OCI-LY1 (cell line): ENCODE data around the gene SHKBP1.

Experiments
- H2AFZ ChIP-seq: fragments of 200-600 bp; sonication (generic), shearing (Covaris generic); 2 replicates; pipeline ENCODE4 v1.6.0; 2014; ENCODE audit warnings: antibody characterized with exemption, mild to moderate bottlenecking, low read length
- H3F3A ChIP-seq: fragments of 200-600 bp; sonication (generic), shearing (Covaris generic); 2 replicates; pipeline ENCODE4 v1.6.0; 2014; ENCODE audit warnings: mild to moderate bottlenecking, antibody characterized with exemption, low read length, moderate library complexity; ENCODE audit not compliant: insufficient read depth
- H3K27ac ChIP-seq: fragments of 200-600 bp; sonication (generic); 2 replicates; pipeline ENCODE4 v1.5.1; 2014; ENCODE audit warnings: low read length, mixed run types, mild to moderate bottlenecking, low read depth; ENCODE audit not compliant: poor library complexity, severe bottlenecking
- H3K27me3 ChIP-seq: fragments of 200-600 bp; sonication (generic); 2 replicates; pipeline ENCODE4 v1.6.0; 2014; ENCODE audit warnings: antibody characterized with exemption, mild to moderate bottlenecking, low read length, moderate library complexity; ENCODE audit not compliant: insufficient read depth
- H3K36me3 ChIP-seq: fragments of 200-600 bp; sonication (generic); 2 replicates; pipeline ENCODE4 v1.6.1; 2014; ENCODE audit warnings: mild to moderate bottlenecking, antibody characterized with exemption, low read length, moderate library complexity, mixed read lengths; ENCODE audit not compliant: insufficient read depth
- H3K4me1 ChIP-seq: fragments of 200-600 bp; sonication (generic); 2 replicates; pipeline ENCODE4 v1.5.1; 2014; ENCODE audit warnings: mild to moderate bottlenecking, low read length, moderate library complexity; ENCODE audit not compliant: insufficient read depth, severe bottlenecking
- H3K4me2 ChIP-seq: fragments of 200-600 bp; sonication (generic), shearing (Covaris generic); 2 replicates; pipeline ENCODE4 v1.6.1; 2014; ENCODE audit warnings: low read length
- H3K4me3 ChIP-seq: fragments of 200-600 bp; sonication (generic); 2 replicates; pipeline ENCODE4 v1.5.1; 2014; ENCODE audit warnings: low read length, low read depth, mild to moderate bottlenecking, mixed read lengths; ENCODE audit not compliant: poor library complexity, severe bottlenecking
- H3K79me2 ChIP-seq: fragments of 200-600 bp; shearing (Covaris generic); 2 replicates; pipeline ENCODE4 v1.6.1; 2016; ENCODE audit warnings: mixed run types, low read length, mixed read lengths; ENCODE audit not compliant: insufficient read depth
- H3K9ac ChIP-seq: fragments of 200-600 bp; sonication (generic), shearing (Covaris generic); 2 replicates; pipeline ENCODE4 v1.6.1; 2014; ENCODE audit warnings: mild to moderate bottlenecking, low read length, mixed read lengths
- H3K9me2 ChIP-seq: fragments of 200-600 bp; sonication (generic), shearing (Covaris generic); 2 replicates; pipeline ENCODE4 v1.6.1; 2014; ENCODE audit warnings: low read depth, mild to moderate bottlenecking, low read length, mixed read lengths
- H3K9me3 ChIP-seq: fragments of 200-600 bp; shearing (Covaris generic); 2 replicates; pipeline ENCODE4 v1.6.1; 2014; ENCODE audit warnings: low read length, mixed read lengths
- H4K20me1 ChIP-seq: fragments of 200-600 bp; sonication (generic), shearing (Covaris generic); 2 replicates; pipeline ENCODE4 v1.6.0; 2016; ENCODE audit warnings: mild to moderate bottlenecking, low read length; ENCODE audit not compliant: insufficient read depth
- CTCF ChIP-seq: fragments of 200-600 bp; sonication (generic), shearing (Covaris generic); IDR thresholded peaks from 2 replicates; pipeline ENCODE4 v1.5.1; 2017; ENCODE audit warnings: mild to moderate bottlenecking, antibody characterized with exemption, low read length, moderate library complexity, mixed read lengths
- EZH2 ChIP-seq: fragments of 200-600 bp; sonication (generic), shearing (Covaris generic); IDR thresholded peaks from 2 replicates; pipeline ENCODE4 v1.8.0; 2017; ENCODE audit warnings: borderline replicate concordance, mixed run types, mild to moderate bottlenecking, antibody characterized with exemption, low read length, moderate library complexity, mixed read lengths

Gene SHKBP1

GRCh38 chr19:40608240-40608621 lies 31.6 kb downstream of the SHKBP1 start:
- H3K9me2 ChIP-seq: no peaks in the 10 kb centered on the region
- H3K9ac ChIP-seq: no peak overlapping the region
- no peaks in the 10 kb centered on the region for H3K27me3 ChIP-seq
- H3K4me2 ChIP-seq: no peak overlapping the region
- H3K27ac ChIP-seq: no peak overlapping the region
- TF ChIP-seq CTCF (no peak), EZH2 (no peak)
- H2AFZ ChIP-seq: no peak overlapping the region
- no peak overlapping the region for H3K4me3 ChIP-seq
- H3K4me1 ChIP-seq: peaks cover 49% of the 10 kb centered on the region
- no peaks in the 10 kb centered on the region for H3K9me3 ChIP-seq
- H3K79me2 ChIP-seq: no peaks in the 10 kb centered on the region
- H3F3A ChIP-seq: no peaks in the 10 kb centered on the region
- H3K36me3 ChIP-seq: no peaks in the 10 kb centered on the region
- H4K20me1 ChIP-seq: no peaks in the 10 kb centered on the region

GRCh38 chr19:40608957-40609356 lies 32.3 kb downstream of the SHKBP1 start:
- no peaks in the 10 kb centered on the region for H3F3A ChIP-seq
- H3K79me2 ChIP-seq: no peaks in the 10 kb centered on the region
- no peaks in the 10 kb centered on the region for H3K36me3 ChIP-seq
- peak overlapping the region; percentile 74 for H3K9ac ChIP-seq
- no peaks in the 10 kb centered on the region for H3K9me2 ChIP-seq
- TF ChIP-seq EZH2: no peak
- TF ChIP-seq CTCF: no peak
- H4K20me1 ChIP-seq: no peaks in the 10 kb centered on the region
- H3K9me3 ChIP-seq: no peaks in the 10 kb centered on the region
- H3K4me1 ChIP-seq: peaks cover 44% of the 10 kb centered on the region
- H3K27me3 ChIP-seq: no peaks in the 10 kb centered on the region
- peak overlapping the region; percentile 89 for H3K4me2 ChIP-seq
- peak overlapping the region; percentile 65 for H3K4me3 ChIP-seq
- H2AFZ ChIP-seq: no peak overlapping the region
- peak overlapping the region; percentile 89 for H3K27ac ChIP-seq

GRCh38 chr19:40609561-40610395 lies 33.1 kb downstream of the SHKBP1 start:
- Histone ChIP-seq H2AFZ (no peak overlapping the region), H3F3A (no peaks in the 10 kb centered on the region), H3K27me3 (no peaks in the 10 kb centered on the region), H3K9me2 (no peaks in the 10 kb centered on the region), H3K4me3 (peak overlapping the region; percentile 65), H3K27ac (peak overlapping the region; percentile 89), H3K36me3 (no peaks in the 10 kb centered on the region), H3K9me3 (no peaks in the 10 kb centered on the region), H4K20me1 (no peaks in the 10 kb centered on the region), H3K9ac (peak overlapping the region; percentile 74), H3K79me2 (no peaks in the 10 kb centered on the region), H3K4me1 (peaks cover 46% of the 10 kb centered on the region), H3K4me2 (peak overlapping the region; percentile 89)
- TF ChIP-seq CTCF (no peak), EZH2 (no peak)
